Epidermal melanocyte (primary cell): ENCODE measurements around the gene SLC12A1.

Source experiments
- DNase-seq: peaks from one replicate; pipeline ENCODE4 v3.0.0; 2011; ENCODE audit warnings: low spot score; ENCODE audit not compliant: insufficient read length

SLC12A1 gene

DNA sequence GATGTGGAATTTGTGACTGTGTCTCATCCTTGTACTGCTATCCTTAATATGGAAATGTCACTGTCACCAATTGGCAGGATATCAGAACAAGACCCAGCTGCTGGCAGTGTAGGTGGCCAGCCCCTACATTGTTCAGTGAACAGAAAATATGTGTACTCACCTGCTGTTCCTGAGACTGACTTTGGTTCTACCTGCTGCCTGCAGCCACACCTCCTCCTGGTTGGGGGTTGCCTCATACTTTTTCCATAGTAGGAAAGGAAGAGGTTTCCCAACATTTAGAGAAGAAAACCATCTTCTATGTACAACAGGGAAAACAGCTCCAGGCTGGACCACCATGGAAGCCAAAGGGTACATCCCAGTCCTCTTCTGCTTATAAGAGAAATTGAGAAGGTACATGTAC lies 35.9 kb downstream of the SLC12A1 start:
- DNase-seq, result no peak

DNA sequence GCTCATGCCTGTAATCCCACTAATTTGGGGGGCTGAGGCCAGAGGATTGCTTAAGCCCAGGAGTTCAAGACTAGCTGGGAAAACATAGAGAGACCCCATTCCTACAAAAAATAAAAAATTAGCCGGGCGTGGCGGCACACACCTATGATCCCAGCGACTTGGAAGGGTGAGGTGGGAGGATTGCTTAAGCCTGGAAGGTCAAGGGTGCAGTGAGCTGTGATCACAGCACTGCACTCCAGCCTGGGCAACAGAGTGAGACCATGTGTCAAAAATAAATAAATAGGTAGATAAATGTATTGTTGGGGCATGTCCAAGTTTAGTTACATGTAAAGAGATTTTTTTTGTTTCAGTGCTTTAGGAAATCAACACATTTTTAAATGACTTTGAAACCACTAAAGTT lies 36.4 kb downstream of the SLC12A1 start:
- no peak for DNase-seq

DNA sequence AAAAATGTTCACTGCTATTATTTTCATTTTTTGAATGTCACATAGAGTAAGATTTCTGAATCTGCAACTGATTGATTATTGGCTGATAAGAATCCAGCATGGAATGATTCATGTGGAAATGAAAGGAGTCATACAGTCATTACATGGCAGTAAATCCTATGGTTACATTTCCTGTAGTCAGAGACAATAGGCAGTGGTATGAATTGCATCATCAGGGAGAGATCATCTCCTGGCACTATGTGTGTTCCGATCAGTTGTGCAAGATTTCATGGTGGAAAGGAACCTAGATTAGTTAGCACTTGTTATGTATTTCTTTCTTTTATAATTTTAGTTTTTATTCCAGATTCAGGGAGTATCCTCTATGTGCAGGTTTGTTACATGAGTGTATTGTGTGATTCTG lies 38.8 kb downstream of the SLC12A1 start:
- DNase-seq, result no peak

DNA sequence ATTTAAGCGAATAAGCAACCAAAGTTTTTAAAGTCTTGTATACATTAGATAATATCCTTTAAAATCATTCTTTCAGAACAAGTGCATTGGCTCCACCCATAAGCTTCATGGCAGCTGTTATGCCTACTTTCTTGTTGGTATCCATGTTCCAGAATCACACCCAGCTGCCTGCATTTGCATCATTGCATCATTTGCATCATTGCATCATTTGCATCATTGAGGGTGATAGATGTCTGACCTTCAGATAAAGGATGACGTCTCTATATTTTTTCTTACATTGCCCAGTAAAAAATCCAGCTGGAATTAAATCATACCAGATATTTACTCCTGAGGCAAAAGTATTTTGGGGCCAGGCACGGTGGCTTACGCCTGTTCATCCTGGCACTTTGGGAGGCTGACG lies 42.3 kb downstream of the SLC12A1 start:
- no peak for DNase-seq

DNA sequence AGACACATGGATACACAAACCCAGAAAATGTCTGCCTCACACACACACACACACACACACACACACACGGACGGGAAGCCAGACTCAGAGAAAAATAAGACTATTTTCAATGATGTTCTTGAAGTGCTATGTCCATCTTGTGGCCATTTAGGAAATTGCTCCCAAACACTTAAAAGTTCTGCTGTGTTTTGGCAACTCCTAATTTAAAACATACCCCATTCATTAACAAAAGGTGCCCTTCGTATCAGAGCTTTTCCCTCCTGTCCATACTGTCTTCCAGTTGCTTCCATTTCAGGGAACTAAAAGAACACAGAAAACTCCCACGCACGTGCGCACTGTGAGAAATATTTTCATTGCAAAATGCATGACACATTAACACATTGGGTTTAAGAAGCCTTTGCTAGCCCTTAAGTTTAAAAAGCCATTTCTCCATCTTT lies 44.6 kb downstream of the SLC12A1 start:
- peak; percentile 40 for DNase-seq

DNA sequence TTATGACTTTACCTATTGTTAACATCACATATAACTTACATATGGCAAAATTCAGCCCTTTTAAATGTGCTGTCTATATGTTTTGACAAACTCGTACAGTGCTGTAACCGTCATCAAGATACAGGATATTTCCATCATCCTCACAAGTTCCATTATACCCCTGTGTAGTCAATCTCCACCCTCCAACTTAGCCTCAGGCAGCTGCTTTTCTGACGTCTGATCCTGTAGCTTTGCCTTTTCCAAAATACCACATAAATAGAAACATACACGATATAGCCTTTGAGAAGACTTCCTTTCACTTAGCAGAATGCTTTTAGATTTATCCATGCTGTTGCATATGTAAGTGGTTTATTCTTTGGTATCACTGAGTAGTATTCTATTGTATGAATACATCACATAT lies 47.1 kb downstream of the SLC12A1 start:
- DNase-seq, result no peak

DNA sequence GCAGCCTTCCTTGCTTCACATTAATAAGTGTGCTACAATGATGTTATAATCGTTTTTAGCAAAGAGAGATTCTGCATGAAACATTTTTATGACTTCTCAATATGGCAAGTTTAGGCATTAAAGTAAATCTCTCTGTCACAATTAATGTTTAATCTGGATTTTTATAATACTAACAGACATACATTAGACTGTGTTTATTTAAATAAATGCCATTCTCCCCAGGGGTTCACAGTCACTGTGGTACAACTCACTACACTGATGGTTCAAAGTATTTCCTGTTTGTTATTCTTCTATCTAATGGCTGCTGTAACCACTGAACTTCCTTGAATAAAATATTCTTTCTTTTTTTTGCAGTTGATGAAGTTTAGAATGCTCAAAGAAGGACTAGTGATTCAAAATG lies 59.0 kb downstream of the SLC12A1 start:
- DNase-seq, result no peak

DNA sequence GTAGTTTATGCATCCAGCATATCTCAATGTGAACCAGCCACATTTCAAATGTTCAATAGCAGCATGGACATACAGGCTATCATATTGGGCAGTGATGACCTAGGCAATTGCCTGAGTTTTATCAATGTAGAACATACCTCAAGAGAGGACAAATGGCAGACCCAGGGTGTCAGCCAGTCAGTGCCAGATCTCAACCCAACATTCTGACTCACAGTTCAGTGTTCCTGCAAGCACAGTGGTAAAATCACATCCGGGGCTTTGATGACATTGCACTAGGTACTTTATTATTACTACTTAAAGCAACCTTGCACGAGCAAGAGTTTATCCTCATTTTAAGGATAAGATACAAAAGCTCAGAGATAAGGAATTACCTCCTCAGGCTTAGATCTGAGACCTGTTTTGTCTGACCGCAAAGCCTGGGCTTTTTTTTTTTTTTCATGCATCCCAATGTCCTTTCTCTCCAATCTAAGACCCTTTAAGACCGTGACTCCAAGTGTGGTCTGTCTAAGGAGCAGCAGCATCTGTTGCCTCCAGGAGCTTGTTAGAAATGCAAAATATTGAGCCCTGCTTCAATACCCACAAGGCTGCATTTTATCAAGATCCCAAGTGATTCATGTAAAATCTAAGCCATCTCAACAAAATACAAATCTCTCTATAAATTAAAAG lies 60.1 kb downstream of the SLC12A1 start:
- DNase-seq, result no peak

DNA sequence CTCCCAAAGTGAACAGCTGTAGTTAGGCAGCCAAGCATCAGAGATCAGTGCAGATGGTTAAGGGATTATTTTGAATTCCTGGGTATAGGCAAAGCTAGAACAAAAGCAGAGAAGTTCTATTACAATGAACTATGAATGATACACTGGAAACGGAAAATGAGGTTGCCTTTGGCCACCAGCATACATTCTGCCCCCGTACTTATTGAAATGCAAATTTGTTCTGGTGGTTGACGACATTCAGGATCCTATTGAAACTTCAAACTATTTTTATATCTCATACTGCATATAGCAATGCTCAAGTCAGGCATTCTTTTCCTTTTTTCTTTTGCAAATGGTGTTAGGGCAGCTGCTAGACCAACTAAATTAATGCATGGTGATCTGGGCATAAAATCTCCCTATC lies 61.7 kb downstream of the SLC12A1 start:
- DNase-seq, result no peak

DNA sequence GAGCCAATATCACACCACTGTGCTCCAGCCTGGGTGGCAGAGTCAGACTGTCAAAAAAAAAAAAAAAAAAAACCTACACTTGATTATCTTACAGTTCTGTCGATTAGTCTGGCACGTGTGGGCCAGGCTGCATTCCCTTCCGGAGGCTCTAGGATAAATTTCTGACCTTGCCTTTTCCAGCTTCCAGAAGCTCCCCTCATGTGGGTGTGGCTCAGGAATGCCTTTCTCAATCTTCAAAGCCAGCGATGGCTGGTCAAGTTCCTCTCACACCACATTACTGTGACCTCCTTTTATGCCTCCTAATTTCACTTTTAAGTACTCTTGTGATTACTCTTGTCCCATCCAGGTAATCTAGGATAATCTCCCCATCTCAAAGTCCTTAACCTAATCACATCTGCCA lies 66.9 kb downstream of the SLC12A1 start:
- DNase-seq, result no peak

DNA sequence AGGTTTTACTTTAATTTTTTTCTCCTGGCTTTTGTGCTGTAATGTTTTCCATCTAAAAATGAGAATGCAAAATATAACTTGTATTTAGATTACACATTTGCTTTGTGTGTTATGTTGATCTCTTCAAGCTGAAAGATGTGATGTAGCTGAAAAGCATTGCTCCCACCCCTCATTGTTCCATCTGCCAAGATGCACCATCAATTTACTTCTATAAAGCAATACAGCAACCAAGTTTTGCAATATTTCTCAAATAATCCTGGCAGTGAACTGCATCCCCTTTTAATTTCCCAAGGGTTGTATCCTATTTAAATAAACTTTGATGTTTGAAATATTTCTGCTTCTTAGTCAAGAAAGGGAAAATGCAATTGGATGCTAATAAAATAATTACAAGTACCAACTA lies 72.6 kb downstream of the SLC12A1 start:
- no peak for DNase-seq

DNA sequence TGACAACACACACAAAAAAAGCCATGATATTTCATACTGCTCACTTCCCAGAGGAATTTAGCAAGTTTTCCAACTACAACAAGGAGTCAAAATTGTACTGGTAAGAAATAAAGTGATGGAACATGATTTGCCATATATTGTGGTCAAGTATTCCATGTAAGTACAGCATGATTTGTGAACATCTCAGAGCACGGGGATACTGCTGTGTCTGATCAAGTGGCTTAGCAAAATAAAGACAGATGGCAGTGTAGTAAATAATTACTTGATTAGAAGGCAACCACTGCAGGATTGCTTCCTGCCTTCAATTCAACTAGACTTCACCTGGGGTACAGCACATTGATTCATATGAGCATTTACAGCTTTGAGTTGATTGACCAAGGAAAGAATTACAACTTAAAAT lies 73.5 kb downstream of the SLC12A1 start:
- DNase-seq, result no peak

DNA sequence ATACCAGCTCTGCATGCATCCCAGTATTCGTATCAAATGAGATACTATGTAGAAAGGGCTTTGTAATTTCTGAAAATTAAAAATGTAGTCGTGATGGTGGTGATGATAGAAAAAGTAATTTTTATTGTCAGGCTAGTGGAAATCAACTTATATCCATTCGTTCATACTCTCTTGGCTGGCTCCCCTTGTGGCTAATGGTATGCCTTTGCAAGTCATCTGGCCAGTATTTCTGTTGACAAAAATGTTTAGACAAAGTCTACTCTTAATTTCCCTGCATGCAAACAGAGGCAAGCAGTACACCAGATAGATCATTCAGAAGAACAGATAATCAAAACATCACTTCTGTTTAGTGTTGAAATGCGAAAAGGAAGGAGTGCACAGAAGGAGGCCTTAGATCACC lies 75.6 kb downstream of the SLC12A1 start:
- no peak for DNase-seq

DNA sequence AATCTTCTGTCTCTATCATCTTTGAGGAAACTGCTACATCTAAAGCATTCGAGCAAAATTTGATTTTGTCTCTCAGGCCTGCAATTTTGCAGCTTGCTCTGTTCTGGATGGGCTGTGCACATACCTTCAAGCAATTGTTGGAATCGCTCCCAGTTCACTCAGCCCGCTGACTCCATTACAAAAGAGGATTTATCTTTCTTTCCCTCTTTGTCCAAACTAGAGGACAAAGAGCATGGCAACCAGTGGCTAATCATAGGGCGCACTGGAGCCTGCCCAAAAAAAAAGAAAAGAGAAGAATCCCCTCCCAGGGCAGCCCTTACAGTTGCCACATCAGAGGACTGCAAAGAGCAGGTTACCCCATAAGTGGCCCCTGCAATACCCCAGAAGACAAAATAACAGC lies 76.1 kb downstream of the SLC12A1 start:
- no peak for DNase-seq

DNA sequence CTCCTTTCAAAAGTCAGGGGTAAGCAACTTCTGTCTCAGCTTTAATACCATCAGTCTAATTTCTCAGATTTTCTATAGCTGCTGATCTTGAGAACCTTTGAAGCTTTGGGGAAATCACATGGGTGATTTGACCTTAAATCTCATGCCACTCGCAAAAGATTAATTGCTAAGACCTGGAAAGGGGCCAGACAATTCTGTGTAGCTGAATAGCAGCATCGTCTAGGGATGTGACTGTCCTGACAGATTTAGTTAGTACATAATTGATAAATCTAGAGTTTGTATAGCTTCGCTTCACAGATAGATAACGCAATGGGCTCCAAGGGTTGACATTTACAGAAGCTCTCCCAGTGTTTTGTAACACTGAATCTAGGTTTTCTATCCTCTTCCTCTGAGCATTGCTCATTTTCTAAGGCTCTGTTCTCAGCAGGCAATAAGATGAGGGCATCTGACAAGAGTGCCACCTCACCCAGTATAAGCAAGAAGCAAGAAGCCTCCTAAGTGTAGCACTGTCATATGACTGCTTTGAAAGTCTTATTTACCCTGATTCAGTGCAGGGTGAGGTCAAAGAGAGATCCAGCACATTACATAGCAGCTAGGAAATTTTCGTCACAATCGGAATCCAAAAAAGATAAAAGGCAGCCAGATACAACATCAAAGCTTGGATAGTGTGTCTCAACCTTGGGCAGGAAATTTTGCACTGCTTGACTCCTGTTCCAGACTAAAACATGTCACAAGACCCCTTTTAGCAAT lies 77.5 kb downstream of the SLC12A1 start:
- no peak for DNase-seq

DNA sequence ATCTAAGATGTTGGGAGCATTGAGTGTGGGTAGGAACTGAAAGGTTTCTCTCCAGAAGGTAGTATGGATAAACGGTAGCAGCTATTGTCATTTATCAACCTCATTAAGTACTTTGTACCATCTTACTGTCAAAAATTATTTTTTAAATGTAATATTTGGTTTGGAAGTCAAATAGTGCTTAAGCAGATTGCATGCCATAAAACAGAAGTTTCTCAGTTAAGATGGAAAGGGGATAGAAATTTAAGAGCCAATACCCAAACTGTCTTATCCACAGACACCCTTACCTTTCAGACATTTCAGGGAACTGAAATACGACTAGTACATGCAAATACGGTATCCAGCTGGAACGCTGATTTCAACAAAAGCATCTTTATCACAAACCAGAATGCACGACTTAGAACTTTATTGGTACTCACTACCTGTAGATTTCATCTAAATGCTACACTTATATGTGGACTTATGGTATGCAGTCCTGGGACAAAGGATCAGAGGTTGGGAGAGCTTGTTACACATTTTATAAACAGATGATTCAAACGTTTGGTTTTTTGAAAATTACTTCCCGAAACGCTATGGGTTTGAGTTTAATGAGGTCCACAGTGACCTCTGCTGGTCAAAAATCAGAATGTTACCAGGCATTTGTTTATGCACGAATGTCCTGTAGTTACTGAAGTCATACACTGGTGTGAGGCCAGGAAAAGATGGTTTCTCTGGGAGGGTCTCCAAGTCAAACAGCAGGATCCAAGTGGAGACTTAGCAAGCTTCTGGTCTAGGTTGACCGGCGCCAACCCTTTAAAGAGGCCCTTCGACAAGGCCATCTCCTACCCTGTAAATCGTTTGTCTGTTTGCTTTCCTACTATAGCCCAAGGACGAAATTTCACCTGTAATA lies 79.5 kb downstream of the SLC12A1 start:
- DNase-seq, result peak; percentile 58

DNA sequence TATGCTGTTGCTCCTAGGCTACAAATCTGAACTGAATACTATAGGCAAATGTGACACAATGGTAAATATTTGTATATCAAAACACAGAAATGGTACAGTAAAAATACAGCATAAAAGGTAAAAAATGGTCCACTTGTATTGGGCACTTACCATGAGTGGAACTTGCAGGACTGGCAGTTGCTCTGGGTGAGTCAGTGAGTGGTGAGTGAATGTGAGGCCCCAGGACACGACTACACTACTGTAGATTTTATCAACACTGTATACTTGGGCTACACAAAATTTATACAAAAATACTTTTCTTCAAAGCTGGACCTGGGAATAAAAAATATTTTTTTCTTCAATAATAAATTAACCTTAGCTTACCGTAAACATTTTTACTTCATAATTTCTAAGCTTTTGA lies 83.5 kb downstream of the SLC12A1 start:
- DNase-seq, result no peak

DNA sequence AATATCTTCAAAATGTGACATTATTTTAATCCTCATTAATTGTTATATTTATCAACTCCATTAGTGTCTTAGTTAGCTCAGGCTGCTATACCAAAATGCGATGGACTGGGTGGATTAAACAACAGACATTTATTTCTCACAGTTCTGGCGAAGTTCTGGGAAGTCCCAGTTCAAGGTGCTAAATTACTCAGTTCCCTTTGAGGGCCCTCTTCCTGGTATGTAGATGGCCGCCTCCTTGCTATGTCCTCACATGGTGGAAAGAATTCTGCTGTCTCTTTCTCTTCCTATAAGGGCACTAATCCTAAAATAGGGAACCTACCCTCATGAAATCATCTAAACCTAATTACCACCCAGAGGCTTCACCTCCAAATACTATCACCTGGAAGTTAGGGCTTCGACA lies 86.4 kb downstream of the SLC12A1 start:
- DNase-seq, result no peak

DNA sequence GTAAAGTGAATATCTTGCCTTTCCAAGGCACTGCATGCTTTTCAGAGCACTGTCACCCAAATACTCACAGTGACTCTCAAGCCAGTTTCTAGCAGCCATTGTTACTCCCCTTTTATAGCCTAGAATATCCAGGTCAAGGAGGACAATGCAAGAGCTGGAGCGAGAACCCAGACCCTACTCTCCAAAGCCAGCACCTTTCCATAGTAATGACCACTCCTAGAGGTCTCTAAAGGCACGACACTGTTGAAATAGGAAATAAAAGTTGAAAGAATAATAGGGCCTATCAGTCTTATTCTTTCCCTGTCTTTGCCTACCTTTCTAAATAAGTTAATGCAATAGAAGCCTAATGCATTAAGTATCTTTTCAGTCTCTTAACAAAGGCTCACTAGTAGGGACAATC lies 91.6 kb downstream of the SLC12A1 start:
- DNase-seq, result no peak

DNA sequence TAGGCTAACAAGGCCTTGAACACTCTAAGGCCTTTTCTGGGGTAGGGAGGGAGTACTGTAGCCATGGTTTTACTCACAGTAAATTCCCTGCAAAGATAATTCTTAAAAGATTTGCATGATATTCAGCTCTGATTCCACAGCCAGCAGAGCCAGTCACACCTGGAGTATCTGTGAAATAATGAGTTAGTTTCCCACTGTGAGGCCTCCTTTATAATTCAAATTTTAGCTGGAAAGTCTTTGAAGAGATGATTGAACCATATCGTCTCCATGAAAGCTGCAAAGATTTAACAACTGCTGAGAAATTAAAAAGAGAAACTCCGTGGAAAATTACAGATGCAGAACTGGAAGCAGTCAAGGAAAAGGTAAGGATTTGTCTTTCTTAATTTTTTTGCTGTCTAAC lies 92.8 kb downstream of the SLC12A1 start:
- DNase-seq, result no peak

DNA sequence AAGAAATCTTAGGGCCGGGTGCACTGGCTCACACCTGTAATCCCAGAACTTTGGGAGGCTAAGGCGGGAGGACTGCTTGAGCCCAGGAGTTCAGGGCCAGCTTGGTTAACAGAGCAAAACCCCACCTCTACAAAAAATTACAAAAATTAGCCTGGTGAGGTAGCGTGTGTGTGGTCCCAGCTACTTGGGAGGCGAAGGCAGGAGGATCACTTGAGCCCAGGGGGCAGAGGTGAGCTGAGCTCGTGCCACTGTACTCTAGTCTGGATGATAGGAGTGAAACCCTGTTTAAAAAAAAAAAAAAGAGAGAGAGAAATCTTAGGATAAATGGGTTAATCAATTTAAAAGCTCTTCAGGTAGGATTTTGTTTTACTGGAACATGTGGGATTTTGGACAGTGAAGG lies 93.9 kb downstream of the SLC12A1 start:
- DNase-seq, result no peak

DNA sequence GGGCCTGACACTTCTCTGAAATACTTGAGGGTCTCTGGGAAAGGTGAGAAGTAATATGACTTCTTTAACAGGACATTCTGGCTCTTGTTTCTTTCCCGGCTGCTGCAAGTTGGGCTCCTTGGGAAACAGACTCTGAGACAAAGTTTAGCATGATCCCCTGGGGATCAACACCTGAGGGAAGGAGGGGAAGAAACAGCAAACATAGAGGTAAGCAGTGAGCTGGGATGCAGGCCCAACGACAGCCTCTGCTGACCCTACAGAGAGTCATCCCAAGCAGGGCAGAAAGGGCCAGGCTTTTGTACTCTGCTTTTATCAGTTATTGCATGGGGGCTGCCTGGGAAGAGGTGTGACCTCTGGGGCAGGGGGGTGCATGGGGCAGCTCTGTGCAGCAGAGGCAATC lies 98.3 kb downstream of the SLC12A1 start:
- DNase-seq, result no peak
